GM23338 (cell line): ENCODE results near the gene CPSF4. TPM values are rescaled to one million over a fixed set of nuclear protein-coding genes. Genes with fewer than 3 reads are reported as not detected.

ENCODE experiments used
- ATAC-seq: fragments of 200-7000 bp; cut with Tn5 transposase; 3 replicates; pipeline ENCODE4 v1.9.1; 2020
- DNase-seq: peaks from one replicate; pipeline ENCODE4 v3.0.0-alpha.2; 2015; ENCODE audit warnings: low spot score
- H2AFZ ChIP-seq: fragments of 200-600 bp; sonication (generic); 2 replicates; pipeline ENCODE4 v1.8.0; 2016; ENCODE audit warnings: antibody characterized with exemption, mild to moderate bottlenecking, moderate library complexity
- H3F3A ChIP-seq: fragments of 200-600 bp; sonication (generic); replicated peaks from 2 replicates; pipeline ENCODE4 v1.8.0; 2017; ENCODE audit warnings: antibody characterized with exemption, mixed run types, low read depth
- H3K27ac ChIP-seq: fragments of 200-600 bp; sonication (generic); 2 replicates; pipeline ENCODE4 v1.6.1; 2016; ENCODE audit warnings: low read depth
- H3K27me3 ChIP-seq: fragments of 200-600 bp; sonication (generic); 2 replicates; pipeline ENCODE4 v1.8.0; 2016; ENCODE audit warnings: mild to moderate bottlenecking, mixed run types, moderate library complexity; ENCODE audit not compliant: insufficient read depth
- H3K36me3 ChIP-seq: fragments of 200-600 bp; sonication (generic); 2 replicates; pipeline ENCODE4 v1.8.0; 2016; ENCODE audit warnings: mild to moderate bottlenecking; ENCODE audit not compliant: insufficient read depth
- H3K4me1 ChIP-seq: fragments of 200-600 bp; sonication (generic); 2 replicates; pipeline ENCODE4 v1.8.0; 2016; ENCODE audit warnings: mild to moderate bottlenecking, moderate library complexity; ENCODE audit not compliant: insufficient read depth
- H3K4me2 ChIP-seq: fragments of 200-600 bp; sonication (generic); 2 replicates; pipeline ENCODE4 v1.7.1; 2017; ENCODE audit warnings: mixed run types
- H3K4me3 ChIP-seq: fragments of 200-600 bp; sonication (generic); 2 replicates; pipeline ENCODE4 v1.6.1; 2016; ENCODE audit warnings: mixed run types
- H3K79me2 ChIP-seq: fragments of 200-600 bp; sonication (generic); replicated peaks from 2 replicates; pipeline ENCODE4 v1.8.0; 2017; ENCODE audit warnings: mild to moderate bottlenecking; ENCODE audit not compliant: insufficient read depth
- H3K9me2 ChIP-seq: fragments of 200-600 bp; sonication (generic); 2 replicates; pipeline ENCODE4 v1.8.0; 2017; ENCODE audit not compliant: insufficient read depth
- H4K20me1 ChIP-seq: fragments of 200-600 bp; sonication (generic); replicated peaks from 2 replicates; pipeline ENCODE4 v1.8.0; 2017; ENCODE audit warnings: mild to moderate bottlenecking; ENCODE audit not compliant: insufficient read depth
- H3K27ac Mint-ChIP-seq: 2 replicates; pipeline ENCODE4 v1.8.0; 2020; ENCODE audit warnings: inconsistent platforms, mild to moderate bottlenecking, moderate library complexity, mixed read lengths
- H3K27me3 Mint-ChIP-seq: 3 replicates; pipeline ENCODE4 v1.8.0; 2022; ENCODE audit warnings: low read depth, mild to moderate bottlenecking, moderate library complexity, mixed read lengths, inconsistent platforms; ENCODE audit not compliant: insufficient read depth, poor library complexity
- H3K36me3 Mint-ChIP-seq: 3 replicates; pipeline ENCODE4 v1.8.0; 2021; ENCODE audit warnings: low read depth, mild to moderate bottlenecking, inconsistent platforms, moderate library complexity, mixed read lengths
- H3K4me1 Mint-ChIP-seq: 3 replicates; pipeline ENCODE4 v1.8.0; 2020; ENCODE audit warnings: mild to moderate bottlenecking, inconsistent platforms, mixed read lengths
- H3K4me3 Mint-ChIP-seq: 3 replicates; pipeline ENCODE4 v1.8.0; 2021; ENCODE audit warnings: moderate library complexity, mild to moderate bottlenecking, inconsistent platforms, mixed read lengths
- H3K9me3 Mint-ChIP-seq: 3 replicates; pipeline ENCODE4 v1.8.0; 2020; ENCODE audit warnings: moderate library complexity, mild to moderate bottlenecking, inconsistent platforms, mixed read lengths
- CTCF ChIP-seq, 2 experiments: fragments of 200-600 bp in 1 of 2; sonication (generic) in 1 of 2; conservative IDR thresholded peaks; 2 replicates each; pipeline versions ENCODE4 v1.5.1 to v1.6.1; 2016 to 2017; ENCODE audit warnings: antibody characterized with exemption in 2 of 2, low read depth in 2 of 2, mild to moderate bottlenecking in 2 of 2, moderate library complexity in 1 of 2
- ETS1 ChIP-seq: IDR thresholded peaks from 2 replicates; pipeline ENCODE4 v1.6.1; 2016; ENCODE audit warnings: antibody characterized with exemption
- EZH2 ChIP-seq: fragments of 200-600 bp; sonication (generic); IDR thresholded peaks from one replicate; pipeline ENCODE4 v1.8.0; 2017; ENCODE audit warnings: antibody characterized with exemption, mild to moderate bottlenecking, low read depth; ENCODE audit not compliant: unreplicated experiment
- EZH2phosphoT487 ChIP-seq: fragments of 200-600 bp; sonication (generic); IDR thresholded peaks from one replicate; pipeline ENCODE4 v1.8.1; 2018; ENCODE audit warnings: antibody characterized with exemption; ENCODE audit not compliant: unreplicated experiment
- JUNB ChIP-seq: IDR thresholded peaks from one replicate; pipeline ENCODE4 v1.6.1; 2016; ENCODE audit warnings: antibody characterized with exemption; ENCODE audit not compliant: unreplicated experiment
- POLR2AphosphoS5 ChIP-seq: IDR thresholded peaks from 2 replicates; pipeline ENCODE4 v1.6.1; 2016; ENCODE audit warnings: antibody characterized with exemption, low read depth
- REST ChIP-seq: IDR thresholded peaks from one replicate; pipeline ENCODE4 v1.6.1; 2018; ENCODE audit warnings: antibody characterized with exemption; ENCODE audit not compliant: unreplicated experiment
- STAT1 ChIP-seq: IDR thresholded peaks from one replicate; pipeline ENCODE4 v1.6.1; 2016; ENCODE audit warnings: antibody characterized with exemption; ENCODE audit not compliant: unreplicated experiment
- polyA plus RNA-seq: library from polyadenylated mRNA; unstranded; fragments of >200 nt; fragmentation: Nextera tagmentation; extraction: Ambion mirVana; gene quantifications from 2 replicates; pipeline ENCODE4 v1.2.1, GENCODE V29; 2016
- total RNA-seq: library from RNA; depleted of rRNA; stranded (reverse); fragments of >200 nt; shearing (Covaris generic); gene quantifications from 2 replicates; pipeline ENCODE4 v1.2.3, GENCODE V29; 2014

CPSF4 gene
- total and polyA plus RNA-seq, 2 experiments from 2014 or later = 34.3 to 93.2 TPM

GRCh38 chr7:99455874-99456273, 17.1 kb downstream of the CPSF4 start:
- Mint-ChIP-seq H3K27ac (no peak overlapping the region), H3K4me1 (0 out of 3 replicates have a peak, but pooled peaks cover 4% of the 10 kb centered on the region), H3K27me3 (peaks cover 25% of the 10 kb centered on the region), H3K9me3 (no peaks in the 10 kb centered on the region), H3K36me3 (peaks cover 93% of the 10 kb centered on the region), H3K4me3 (no peak overlapping the region)
- Histone ChIP-seq H3K4me2 (no peak overlapping the region), H4K20me1 (peaks cover 30% of the 10 kb centered on the region), H3K4me3 (no peak overlapping the region), H3K9me2 (no peaks in the 10 kb centered on the region), H3K4me1 (no peaks in the 10 kb centered on the region), H3K27ac (peak overlapping the region; percentile 81), H3K79me2 (peaks cover 31% of the 10 kb centered on the region), H3K36me3 (peaks cover 18% of the 10 kb centered on the region), H2AFZ (no peak overlapping the region), H3K27me3 (no peaks in the 10 kb centered on the region), H3F3A (peaks cover 50% of the 10 kb centered on the region)
- 0 out of 4 replicates have a peak, but pooled peaks of 1 of the 2 experiments have one; percentile 7 for TF ChIP-seq CTCF (conservative IDR thresholded peaks at IDR 0.05; ENCODE audit: low read depth in 2 of 2)
- TF ChIP-seq POLR2AphosphoS5 = no peak
- no peak for ATAC-seq
- DNase-seq = no peak

GRCh38 chr7:99456288-99456687, 17.5 kb downstream of the CPSF4 start:
- Histone ChIP-seq H4K20me1 (peaks cover 30% of the 10 kb centered on the region), H3K4me2 (no peak overlapping the region), H3K9me2 (no peaks in the 10 kb centered on the region), H3K79me2 (peaks cover 35% of the 10 kb centered on the region), H3K4me3 (no peak overlapping the region), H3F3A (peaks cover 49% of the 10 kb centered on the region), H3K4me1 (no peaks in the 10 kb centered on the region), H2AFZ (no peak overlapping the region), H3K27me3 (no peaks in the 10 kb centered on the region), H3K27ac (peak overlapping the region; percentile 81), H3K36me3 (peaks cover 16% of the 10 kb centered on the region)
- Mint-ChIP-seq H3K4me3 (no peak overlapping the region), H3K4me1 (0 out of 3 replicates have a peak, but pooled peaks cover 4% of the 10 kb centered on the region), H3K9me3 (no peaks in the 10 kb centered on the region), H3K27me3 (peaks cover 26% of the 10 kb centered on the region), H3K36me3 (peaks cover 93% of the 10 kb centered on the region), H3K27ac (no peak overlapping the region)
- DNase-seq (no peak), ATAC-seq (no peak)
- TF ChIP-seq EZH2phosphoT487 (no peak), EZH2 (no peak), ETS1 (no peak), REST (no peak), STAT1 (no peak), JUNB (no peak)
